ENCODE results near the gene NFIX. TPM values are rescaled to one million over a fixed set of nuclear protein-coding genes. Genes with fewer than 3 reads are reported as not detected.

NFIX gene
- total RNA-seq, 1 experiment from 2014 or later = 144 TPM

- H3K9me3 ChIP-seq (ENCODE audit: control insufficient read depth, insufficient read depth, low read depth, low read length) = no peaks in the 10 kb centered on the region
- no peak for DNase-seq (ENCODE audit: low read depth, low spot score)
- ChIA-PET POLR2A (no interaction called here), CTCF (no interaction called here)
- H3K4me3 ChIP-seq (ENCODE audit: low read depth in 2 of 2, low read length in 2 of 2) = no peak overlapping the region
- H3K27me3 ChIP-seq (ENCODE audit: control insufficient read depth, insufficient read depth, low read length) = no peaks in the 10 kb centered on the region
- ATAC-seq = no peak
- in situ Hi-C loops (cut with HindIII; ENCODE audit: low pct_unique_long_range_greater_than_20kb, low sequenced_read_pairs) = no loop called here
- BruUV-seq (replicated peaks) = no TSS peak
- H3K4me1 ChIP-seq (ENCODE audit: control insufficient read depth, insufficient read depth, low read length) = peaks cover 18% of the 10 kb centered on the region
- no peak overlapping the region for H3K27ac ChIP-seq (ENCODE audit: low read length)
- no peaks in the 10 kb centered on the region; the same call in none of the 2 replicates for H3K36me3 ChIP-seq (ENCODE audit: control insufficient read depth, insufficient read depth, low read length)
- intact Hi-C loops (cut with micrococcal nuclease; ENCODE audit: unreplicated experiment) = no loop called here
- TF ChIP-seq TCF7L2 (IDR thresholded peaks at IDR 0.05; ENCODE audit: low read depth, low read length) = no peak
- no peak for TF ChIP-seq POLR2AphosphoS5 (IDR thresholded peaks at IDR 0.05; ENCODE audit: low read depth, low read length)
- TF ChIP-seq REST (IDR thresholded peaks at IDR 0.05; ENCODE audit: insufficient read depth in 1 of 2, low read depth in 2 of 2, low read length in 1 of 2) = no peak
These were observed 128.0 kb downstream of the NFIX start for GRCh38 chr19:13122980-13123957.

GRCh38 chr19:13127051-13127450 lies 131.8 kb downstream of the NFIX start:
- no peak for TF ChIP-seq POLR2AphosphoS5 (IDR thresholded peaks at IDR 0.05; ENCODE audit: low read depth, low read length)
- no peak for TF ChIP-seq REST (IDR thresholded peaks at IDR 0.05; ENCODE audit: insufficient read depth in 1 of 2, low read depth in 2 of 2, low read length in 1 of 2)
- TF ChIP-seq SIN3A (IDR thresholded peaks at IDR 0.05; ENCODE audit: borderline replicate concordance, insufficient read depth, low read depth, low read length) = no peak
- no peak for TF ChIP-seq CTCF (IDR thresholded peaks at IDR 0.05)
- TF ChIP-seq TCF7L2 (IDR thresholded peaks at IDR 0.05; ENCODE audit: low read depth, low read length) = no peak
- H3K27ac ChIP-seq (ENCODE audit: low read length) = no peak overlapping the region
- H3K27me3 ChIP-seq (ENCODE audit: control insufficient read depth, insufficient read depth, low read length) = no peaks in the 10 kb centered on the region
- H3K36me3 ChIP-seq (ENCODE audit: control insufficient read depth, insufficient read depth, low read length) = no peaks in the 10 kb centered on the region
- ChIA-PET CTCF (no interaction called here), POLR2A (interaction anchor here (0.6 kb wide), 1 partner anchor 113 kb away, joined by 5 read pairs; no protein-coding TSS in a partner anchor)
- no peak overlapping the region for H3K4me3 ChIP-seq (ENCODE audit: low read depth in 2 of 2, low read length in 2 of 2)
- BruUV-seq (replicated peaks) = no TSS peak
- intact Hi-C loops (cut with micrococcal nuclease; ENCODE audit: unreplicated experiment) = no loop called here
- in situ Hi-C loops (cut with HindIII; ENCODE audit: low pct_unique_long_range_greater_than_20kb, low sequenced_read_pairs) = no loop called here
- no peaks in the 10 kb centered on the region for H3K4me1 ChIP-seq (ENCODE audit: control insufficient read depth, insufficient read depth, low read length)
- DNase-seq (ENCODE audit: low read depth, low spot score) = no peak
- no peak for ATAC-seq
- no peaks in the 10 kb centered on the region for H3K9me3 ChIP-seq (ENCODE audit: control insufficient read depth, insufficient read depth, low read depth, low read length)

All from Panc1 (cell line).